Measurements from ENCODE around the gene TMEM25. TPM values are rescaled to one million over a fixed set of nuclear protein-coding genes. Genes with fewer than 3 reads are reported as not detected.
"Not testable (repeated sequence)": the region's sequence is repeated elsewhere in the genome, so short reads cannot be mapped to it uniquely, and the experiment has no call there.

TMEM25 gene
- 10 to 100 TPM in 1 of 2 donors, 1 to 10 TPM in 1; 7.6 to 19.9 TPM for total RNA-seq
- polyA plus RNA-seq: 1 to 10 TPM; 5.5 to 6.7 TPM

DNA sequence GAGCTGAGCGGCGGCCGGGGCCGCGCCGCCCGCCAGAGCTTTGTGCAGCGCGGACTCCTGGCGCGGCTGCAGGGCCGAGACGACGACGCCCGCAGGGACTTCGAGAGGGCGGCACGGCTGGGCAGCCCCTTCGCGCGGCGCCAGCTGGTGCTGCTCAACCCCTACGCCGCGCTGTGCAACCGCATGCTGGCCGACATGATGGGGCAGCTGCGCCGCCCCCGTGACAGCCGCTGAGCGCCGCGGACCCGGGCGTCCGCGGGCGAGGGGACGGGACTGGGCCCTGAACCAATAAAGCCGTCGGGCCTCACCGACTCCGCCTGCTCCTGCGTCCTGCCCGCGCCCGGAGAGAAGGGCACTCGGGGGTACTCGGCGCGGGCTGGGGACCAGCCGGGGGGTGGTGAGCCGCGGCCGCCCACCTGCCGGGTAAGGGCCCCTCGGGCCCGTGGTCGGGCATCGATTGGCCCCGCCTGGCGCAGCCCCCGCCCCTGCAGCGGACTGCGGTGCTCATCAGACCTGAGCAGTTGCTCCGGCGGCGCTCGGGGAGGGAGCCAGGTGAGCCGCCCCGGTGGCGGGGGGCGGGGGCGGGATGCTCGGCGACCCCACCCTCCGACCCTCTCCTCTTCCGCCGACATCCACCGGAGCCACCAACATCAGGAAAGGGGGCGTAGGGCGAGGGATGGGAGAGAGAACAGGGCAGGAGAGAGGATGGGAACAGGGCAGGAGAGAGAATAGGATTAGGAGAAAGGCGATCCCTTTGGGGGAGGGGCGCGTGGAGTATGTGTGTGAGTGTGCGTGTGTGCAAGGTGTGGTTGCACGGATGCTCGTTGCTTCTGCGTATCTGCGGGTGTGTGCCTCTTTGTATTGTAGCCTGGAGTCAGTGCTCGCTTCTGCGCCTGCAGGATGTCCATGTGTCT is at the start of gene TMEM25:
TMEM25 (plus strand) TSS at position 510 of the 914 bp plus-strand sequence. CDS start 610 bp downstream, outside the sequence.
- no peaks in the 10 kb centered on the region for H3K27me3 ChIP-seq (ENCODE audit: control insufficient read depth in 4 of 4, insufficient read depth in 4 of 4, low read length in 3 of 4)
- H3K9ac ChIP-seq (ENCODE audit: low read depth in 1 of 2, low read length in 2 of 2): no peak within 1 kb of the TSS
- peak; percentile 60 for DNase-seq (ENCODE audit: low spot score)
- H3K36me3 ChIP-seq (ENCODE audit: control insufficient read depth in 4 of 4, insufficient read depth in 3 of 4, low read depth in 1 of 4, low read length in 3 of 4): peaks cover 0 to 4% (median 0%) of the 10 kb centered on the region in 4 donors
- peak within 1 kb of the TSS; percentile 67 to 68 for H3K27ac ChIP-seq (ENCODE audit: low read depth in 1 of 2, low read length in 2 of 2)
- H3K4me1 ChIP-seq (ENCODE audit: control insufficient read depth in 4 of 4, insufficient read depth in 4 of 4, low read length in 3 of 4): peaks cover 15 to 72% (median 55%) of the 10 kb centered on the region in 4 donors
- H3K4me3 ChIP-seq (ENCODE audit: low read depth in 1 of 3, low read length in 3 of 3): peak within 1 kb of the TSS; percentile 56 to 76 (median 69)
- WGBS: 2% methylated on average over 94 of the region's 94 CpGs
- H3K9me3 ChIP-seq (ENCODE audit: control insufficient read depth in 4 of 4, low read length in 3 of 4): no peaks in the 10 kb centered on the region
- TF ChIP-seq, protein P1, sequence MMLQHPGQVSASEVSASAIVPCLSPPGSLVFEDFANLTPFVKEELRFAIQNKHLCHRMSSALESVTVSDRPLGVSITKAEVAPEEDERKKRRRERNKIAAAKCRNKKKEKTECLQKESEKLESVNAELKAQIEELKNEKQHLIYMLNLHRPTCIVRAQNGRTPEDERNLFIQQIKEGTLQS (IDR thresholded peaks at IDR 0.05): no peak

DNA sequence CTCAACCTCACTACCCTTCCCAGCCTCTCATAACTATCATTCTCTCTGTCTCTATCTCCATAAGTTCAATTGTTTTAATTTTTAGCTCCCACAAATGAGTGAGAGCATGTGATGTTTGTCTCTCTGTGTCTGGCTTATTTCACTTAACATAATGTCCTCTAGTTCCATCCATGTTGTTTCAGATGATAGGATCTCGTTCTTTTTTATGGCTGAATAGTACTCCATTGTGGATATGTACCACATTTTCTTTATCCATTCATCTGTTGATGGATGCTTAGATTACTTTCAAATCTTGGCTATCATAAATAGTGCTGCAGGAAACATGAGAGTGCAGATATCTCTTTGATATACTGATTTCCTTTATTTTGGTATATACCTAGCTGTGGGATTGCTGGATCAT is 49.8 kb upstream of the TMEM25 start:
- H3K36me3 ChIP-seq (ENCODE audit: control insufficient read depth in 4 of 4, insufficient read depth in 3 of 4, low read depth in 1 of 4, low read length in 3 of 4): peaks cover 6 to 83% (median 57%) of the 10 kb centered on the region in 4 donors
- H3K9ac ChIP-seq (ENCODE audit: low read depth in 1 of 2, low read length in 2 of 2); H3K27me3 ChIP-seq (ENCODE audit: control insufficient read depth in 4 of 4, insufficient read depth in 4 of 4, low read length in 3 of 4); H3K9me3 ChIP-seq (ENCODE audit: control insufficient read depth in 4 of 4, low read length in 3 of 4); DNase-seq (ENCODE audit: low spot score); H3K4me3 ChIP-seq (ENCODE audit: low read depth in 1 of 3, low read length in 3 of 3); H3K27ac ChIP-seq (ENCODE audit: low read depth in 1 of 2, low read length in 2 of 2); H3K4me1 ChIP-seq (ENCODE audit: control insufficient read depth in 4 of 4, insufficient read depth in 4 of 4, low read length in 3 of 4): not testable (repeated sequence)
- 97% methylated on average over 1 of the region's 1 CpG for WGBS

GRCh38 chr11:118484405-118484804 is 46.6 kb upstream of the TMEM25 start:
- no peak for TF ChIP-seq HNF4A (conservative IDR thresholded peaks at IDR 0.05)
- TF ChIP-seq, protein P1 (IDR thresholded peaks at IDR 0.05): no peak
- no peak for TF ChIP-seq RXRA (IDR thresholded peaks at IDR 0.05)
- no peak for TF ChIP-seq FOXA2 (IDR thresholded peaks at IDR 0.05)
- TF ChIP-seq NR2F2 (IDR thresholded peaks at IDR 0.05): no peak
- TF ChIP-seq GABPA (IDR thresholded peaks at IDR 0.05 in 1 of 2, conservative IDR thresholded peaks at IDR 0.05 in 1 of 2): no peak
- no peak for TF ChIP-seq YY1 (IDR thresholded peaks at IDR 0.05)
- no peak for TF ChIP-seq FOXA1 (IDR thresholded peaks at IDR 0.05)
- no peak for TF ChIP-seq RAD21 (IDR thresholded peaks at IDR 0.05)
- TF ChIP-seq SP1 (IDR thresholded peaks at IDR 0.05): no peak
- no peak for TF ChIP-seq REST (IDR thresholded peaks at IDR 0.05)
- TF ChIP-seq TAF1 (conservative IDR thresholded peaks at IDR 0.05): no peak
- TF ChIP-seq, protein P2, sequence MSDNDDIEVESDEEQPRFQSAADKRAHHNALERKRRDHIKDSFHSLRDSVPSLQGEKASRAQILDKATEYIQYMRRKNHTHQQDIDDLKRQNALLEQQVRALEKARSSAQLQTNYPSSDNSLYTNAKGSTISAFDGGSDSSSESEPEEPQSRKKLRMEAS (IDR thresholded peaks at IDR 0.05): no peak
- no peak for TF ChIP-seq JUND (IDR thresholded peaks at IDR 0.05)
- no peak for TF ChIP-seq CTCF (IDR thresholded peaks at IDR 0.05; ENCODE audit: low read depth, low read length, missing input control)
- no peak for TF ChIP-seq HNF4G (IDR thresholded peaks at IDR 0.05)
- no peak for TF ChIP-seq EGR1 (IDR thresholded peaks at IDR 0.05; ENCODE audit: low read depth in 2 of 2)
- no peak for TF ChIP-seq ZBTB33 (IDR thresholded peaks at IDR 0.05)
- 95% methylated on average over 3 of the region's 3 CpGs for WGBS
- no peak for DNase-seq (ENCODE audit: low spot score)
- Histone ChIP-seq H3K27ac (ENCODE audit: low read depth in 1 of 2, low read length in 2 of 2) (no peak overlapping the region), H3K36me3 (ENCODE audit: control insufficient read depth in 4 of 4, insufficient read depth in 3 of 4, low read depth in 1 of 4, low read length in 3 of 4) (peaks cover 3 to 66% (median 46%) of the 10 kb centered on the region in 4 donors), H3K4me1 (ENCODE audit: control insufficient read depth in 4 of 4, insufficient read depth in 4 of 4, low read length in 3 of 4) (no peaks in the 10 kb centered on the region), H3K27me3 (ENCODE audit: control insufficient read depth in 4 of 4, insufficient read depth in 4 of 4, low read length in 3 of 4) (no peaks in the 10 kb centered on the region), H3K4me3 (ENCODE audit: low read depth in 1 of 3, low read length in 3 of 3) (no peak overlapping the region), H3K9me3 (ENCODE audit: control insufficient read depth in 4 of 4, low read length in 3 of 4) (no peaks in the 10 kb centered on the region), H3K9ac (ENCODE audit: low read depth in 1 of 2, low read length in 2 of 2) (no peak overlapping the region)
